ENCODE data around the gene CLIC4.

- no peak for TF ChIP-seq CTCF (IDR thresholded peaks at IDR 0.05; ENCODE audit: low read depth, low read length)
- TF ChIP-seq MAX (IDR thresholded peaks at IDR 0.05; ENCODE audit: low read depth, low read length), result no peak
- TF ChIP-seq MYC (IDR thresholded peaks at IDR 0.05; ENCODE audit: low read depth, low read length), result no peak
Observed at GRCh38 chr1:24763671-24764070, 18.4 kb downstream of the CLIC4 start.

Measured in NB4 (cell line).